ENCODE data around the gene SIRT4. TPM values are rescaled to one million over a fixed set of nuclear protein-coding genes. Genes with fewer than 3 reads are reported as not detected.

SIRT4 gene
- total and polyA plus RNA-seq, 2 of the 13 experiments (the other 11 are each of a cell fraction or from before 2014, with no cell fraction given), result 3.4 to 5.8 TPM

- TF ChIP-seq, protein P1, sequence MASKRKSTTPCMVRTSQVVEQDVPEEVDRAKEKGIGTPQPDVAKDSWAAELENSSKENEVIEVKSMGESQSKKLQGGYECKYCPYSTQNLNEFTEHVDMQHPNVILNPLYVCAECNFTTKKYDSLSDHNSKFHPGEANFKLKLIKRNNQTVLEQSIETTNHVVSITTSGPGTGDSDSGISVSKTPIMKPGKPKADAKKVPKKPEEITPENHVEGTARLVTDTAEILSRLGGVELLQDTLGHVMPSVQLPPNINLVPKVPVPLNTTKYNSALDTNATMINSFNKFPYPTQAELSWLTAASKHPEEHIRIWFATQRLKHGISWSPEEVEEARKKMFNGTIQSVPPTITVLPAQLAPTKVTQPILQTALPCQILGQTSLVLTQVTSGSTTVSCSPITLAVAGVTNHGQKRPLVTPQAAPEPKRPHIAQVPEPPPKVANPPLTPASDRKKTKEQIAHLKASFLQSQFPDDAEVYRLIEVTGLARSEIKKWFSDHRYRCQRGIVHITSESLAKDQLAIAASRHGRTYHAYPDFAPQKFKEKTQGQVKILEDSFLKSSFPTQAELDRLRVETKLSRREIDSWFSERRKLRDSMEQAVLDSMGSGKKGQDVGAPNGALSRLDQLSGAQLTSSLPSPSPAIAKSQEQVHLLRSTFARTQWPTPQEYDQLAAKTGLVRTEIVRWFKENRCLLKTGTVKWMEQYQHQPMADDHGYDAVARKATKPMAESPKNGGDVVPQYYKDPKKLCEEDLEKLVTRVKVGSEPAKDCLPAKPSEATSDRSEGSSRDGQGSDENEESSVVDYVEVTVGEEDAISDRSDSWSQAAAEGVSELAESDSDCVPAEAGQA (IDR thresholded peaks at IDR 0.05; ENCODE audit: low read depth), result peak; percentile 42; the same call in 1 of the 2 replicates
- TF ChIP-seq, protein P1 (CRISPR knock-in tag; IDR thresholded peaks at IDR 0.05; ENCODE audit: borderline replicate concordance), result no peak
- no peak for TF ChIP-seq RFX3 (CRISPR knock-in tag; IDR thresholded peaks at IDR 0.05)
- TF ChIP-seq SETDB1 (CRISPR knock-in tag; IDR thresholded peaks at IDR 0.05; ENCODE audit: borderline replicate concordance), result no peak
- no peak for TF ChIP-seq ZNF501 (CRISPR knock-in tag; IDR thresholded peaks at IDR 0.05)
- TF ChIP-seq TP53 (CRISPR knock-in tag; conservative IDR thresholded peaks at IDR 0.05), result no peak
- no peak for TF ChIP-seq FOXJ3 (CRISPR knock-in tag; IDR thresholded peaks at IDR 0.05; ENCODE audit: borderline replicate concordance)
- 0 out of 2 replicates have a peak, but pooled peaks have one; percentile 75 for TF ChIP-seq ZNF790 (CRISPR knock-in tag; IDR thresholded peaks at IDR 0.05; ENCODE audit: borderline replicate concordance)
- TF ChIP-seq FOXM1 (CRISPR knock-in tag; IDR thresholded peaks at IDR 0.05), result no peak
- TF ChIP-seq STAG1 (CRISPR knock-in tag; IDR thresholded peaks at IDR 0.05), result peak; percentile 83
- no peak for TF ChIP-seq ZNF451 (CRISPR knock-in tag; IDR thresholded peaks at IDR 0.05)
- TF ChIP-seq CBFB (CRISPR knock-in tag; IDR thresholded peaks at IDR 0.05), result no peak
- TF ChIP-seq ATF1 (CRISPR knock-in tag; IDR thresholded peaks at IDR 0.05), result no peak
- peak; percentile 85 for TF ChIP-seq HOXD1 (CRISPR knock-in tag; IDR thresholded peaks at IDR 0.05)
- TF ChIP-seq RBFOX2 (IDR thresholded peaks at IDR 0.05; ENCODE audit: low read depth, low read length), result peak; percentile 77
- TF ChIP-seq YEATS4 (CRISPR knock-in tag; IDR thresholded peaks at IDR 0.05; ENCODE audit: borderline replicate concordance), result no peak
- peak; percentile 53 for TF ChIP-seq ZNF547 (CRISPR knock-in tag; IDR thresholded peaks at IDR 0.05)
- TF ChIP-seq HNF4G (IDR thresholded peaks at IDR 0.05; ENCODE audit: borderline replicate concordance, low read depth, low read length), result no peak
- TF ChIP-seq HNF4G (CRISPR knock-in tag; IDR thresholded peaks at IDR 0.05; ENCODE audit: borderline replicate concordance, low read depth), result no peak
- TF ChIP-seq GRHL1 (CRISPR knock-in tag; conservative IDR thresholded peaks at IDR 0.05), result no peak
- TF ChIP-seq TAF1 (CRISPR knock-in tag; IDR thresholded peaks at IDR 0.05), result peak; percentile 27; the same call in 1 of the 2 replicates
- no peak for TF ChIP-seq LCORL (IDR thresholded peaks at IDR 0.05)
- TF ChIP-seq LCORL (CRISPR knock-in tag; IDR thresholded peaks at IDR 0.05), result peak; percentile 67; the same call in 1 of the 2 replicates
Observed at GRCh38 chr12:120265473-120266179, 36.5 kb upstream of the SIRT4 start, which contains the start of gene PXN (continued).

Measured in HepG2 (cell line).